Panc1 (cell line): ENCODE measurements around the gene MAGEH1. TPM values are rescaled to one million over a fixed set of nuclear protein-coding genes. Genes with fewer than 3 reads are reported as not detected.
"Not testable (repeated sequence)": the region's sequence is repeated elsewhere in the genome, so short reads cannot be mapped to it uniquely, and the experiment has no call there.

ENCODE experiments used
- ATAC-seq: fragments of 200-7000 bp; cut with Tn5 transposase; 2 replicates; pipeline ENCODE4 v1.9.1; 2020; ENCODE audit warnings: mild to moderate bottlenecking, moderate library complexity
- Bru-seq: library from RNA; stranded (reverse); fragments of 400-500 nt; gene quantifications from one replicate; lab custom pipeline; 2021; lab: Mats Ljungman, UMichigan
- BruChase-seq, 2 experiments: library from RNA; stranded (reverse); fragments of 400-500 nt; gene quantifications; one replicate each; lab custom pipeline; 2021; lab: Mats Ljungman, UMichigan
- BruUV-seq: library from RNA; stranded (reverse); fragments of 400-500 nt; replicated peaks from 2 replicates; lab custom pipeline; 2021; lab: Mats Ljungman, UMichigan
- CTCF ChIA-PET: fragments of 300-600 bp; sonication (Branson Sonifier 250); formaldehyde crosslinking; loops from one replicate; lab custom pipeline; 2022; ENCODE audit warnings: antibody characterized with exemption; lab: Charles Lee
- POLR2A ChIA-PET: fragments of 300-600 bp; sonication (Branson Sonifier 250); formaldehyde crosslinking; loops from one replicate; lab custom pipeline; 2022; ENCODE audit warnings: antibody characterized with exemption; lab: Charles Lee
- DNase-seq: peaks from one replicate; pipeline ENCODE4 v3.0.0-alpha.2; 2010; ENCODE audit warnings: low read depth, low spot score
- H3K27ac ChIP-seq: 2 replicates; pipeline ENCODE4 v1.5.1; 2011; ENCODE audit warnings: mild to moderate bottlenecking, low read length, inconsistent platforms
- H3K27me3 ChIP-seq: fragments of 200-500 bp; sonication (Bioruptor generic); 2 replicates; pipeline ENCODE4 v1.6.0; 2014; ENCODE audit warnings: low read length, inconsistent platforms; ENCODE audit not compliant: control insufficient read depth, insufficient read depth
- H3K36me3 ChIP-seq: fragments of 200-500 bp; sonication (Bioruptor generic); 2 replicates; pipeline ENCODE4 v1.5.1; 2014; ENCODE audit warnings: inconsistent platforms, mild to moderate bottlenecking, low read length, moderate library complexity; ENCODE audit not compliant: control insufficient read depth, insufficient read depth
- H3K4me1 ChIP-seq: 2 replicates; pipeline ENCODE4 v1.5.1; 2011; ENCODE audit warnings: inconsistent platforms, mild to moderate bottlenecking, low read length, moderate library complexity; ENCODE audit not compliant: control insufficient read depth, insufficient read depth
- H3K4me3 ChIP-seq, 2 experiments: 2 replicates each; pipeline ENCODE4 v1.5.1; 2011 to 2012; ENCODE audit warnings: low read depth in 2 of 2, low read length in 2 of 2, mild to moderate bottlenecking in 2 of 2, inconsistent platforms in 1 of 2, moderate library complexity in 1 of 2
- H3K9me3 ChIP-seq: fragments of 200-500 bp; sonication (Bioruptor generic); 2 replicates; pipeline ENCODE4 v1.5.1; 2014; ENCODE audit warnings: low read depth, mild to moderate bottlenecking, inconsistent platforms, low read length, moderate library complexity; ENCODE audit not compliant: control insufficient read depth, insufficient read depth
- POLR2AphosphoS5 ChIP-seq: IDR thresholded peaks from 2 replicates; pipeline ENCODE4 v1.6.1; 2012; ENCODE audit warnings: mild to moderate bottlenecking, low read depth, low read length, moderate library complexity
- SIN3A ChIP-seq: IDR thresholded peaks from 2 replicates; pipeline ENCODE4 v1.6.1; 2012; ENCODE audit warnings: low read depth, mild to moderate bottlenecking, low read length, moderate library complexity, borderline replicate concordance; ENCODE audit not compliant: insufficient read depth
- TCF7L2 ChIP-seq: IDR thresholded peaks from 2 replicates; pipeline ENCODE4 v1.6.1; 2011; ENCODE audit warnings: mild to moderate bottlenecking, low read depth, low read length, inconsistent platforms
- in situ Hi-C: cut with HindIII; loops from 2 replicates; pipeline ENCODE4 v1.10.0; 2016; ENCODE audit warnings: low sequenced_read_pairs, low pct_unique_long_range_greater_than_20kb
- intact Hi-C: fragments of 100-400 bp; cut with micrococcal nuclease; formaldehyde crosslinking; loops from one replicate; pipeline ENCODE4 v1.10.0; 2022; ENCODE audit not compliant: unreplicated experiment
- long read RNA-seq: library from polyadenylated mRNA; unstranded; transcript quantifications from one replicate; pipeline ENCODE4 v2.0.0, GENCODE V29; 2021; ENCODE audit not compliant: unreplicated experiment
- polyA plus RNA-seq: library from polyadenylated mRNA; unstranded; fragments of >200 nt; gene quantifications from one replicate; pipeline ENCODE4 v1.2.1, GENCODE V29; 2012; ENCODE audit warnings: missing spikeins; ENCODE audit not compliant: insufficient read length
- total RNA-seq: library from RNA; stranded (reverse); gene quantifications from one replicate; pipeline ENCODE4 v1.2.1, GENCODE V29; 2021; ENCODE audit not compliant: unreplicated experiment
- TF ChIP-seq, protein P1 (sequence below): fragments of 450-650 bp; IDR thresholded peaks from 2 replicates; pipeline ENCODE4 v1.5.1; 2017; ENCODE audit warnings: mild to moderate bottlenecking
- TF ChIP-seq, protein P2 (sequence below), 2 experiments: IDR thresholded peaks; 2 replicates each; pipeline ENCODE4 v1.6.1; 2011 to 2012; ENCODE audit warnings: low read depth in 2 of 2, control low read depth in 1 of 2, low read length in 1 of 2, mild to moderate bottlenecking in 1 of 2, moderate library complexity in 1 of 2; ENCODE audit not compliant: insufficient read depth in 1 of 2

The MAGEH1 gene, protein sequence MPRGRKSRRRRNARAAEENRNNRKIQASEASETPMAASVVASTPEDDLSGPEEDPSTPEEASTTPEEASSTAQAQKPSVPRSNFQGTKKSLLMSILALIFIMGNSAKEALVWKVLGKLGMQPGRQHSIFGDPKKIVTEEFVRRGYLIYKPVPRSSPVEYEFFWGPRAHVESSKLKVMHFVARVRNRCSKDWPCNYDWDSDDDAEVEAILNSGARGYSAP
- total RNA-seq (5.7 TPM), Bru-seq, nascent RNA (percentile 40 among the genes with signal in this experiment), BruChase-seq, experiment 1, labeled RNA remaining after a 2-hour chase (percentile 62 among the genes with signal in this experiment), BruChase-seq, experiment 2, labeled RNA remaining after a 6-hour chase (percentile 76 among the genes with signal in this experiment)
- polyA plus RNA-seq, result 6.1 TPM
- long read RNA-seq, transcript MAGEH1-201 (1 exons, 1,462 nt), result major isoform, 15 of 15 reads
- long read RNA-seq, partial matches to known transcripts, result 0 of 15 reads
- long read RNA-seq, other reads (novel, unspliced or antisense), result 0 of 15 reads

DNA sequence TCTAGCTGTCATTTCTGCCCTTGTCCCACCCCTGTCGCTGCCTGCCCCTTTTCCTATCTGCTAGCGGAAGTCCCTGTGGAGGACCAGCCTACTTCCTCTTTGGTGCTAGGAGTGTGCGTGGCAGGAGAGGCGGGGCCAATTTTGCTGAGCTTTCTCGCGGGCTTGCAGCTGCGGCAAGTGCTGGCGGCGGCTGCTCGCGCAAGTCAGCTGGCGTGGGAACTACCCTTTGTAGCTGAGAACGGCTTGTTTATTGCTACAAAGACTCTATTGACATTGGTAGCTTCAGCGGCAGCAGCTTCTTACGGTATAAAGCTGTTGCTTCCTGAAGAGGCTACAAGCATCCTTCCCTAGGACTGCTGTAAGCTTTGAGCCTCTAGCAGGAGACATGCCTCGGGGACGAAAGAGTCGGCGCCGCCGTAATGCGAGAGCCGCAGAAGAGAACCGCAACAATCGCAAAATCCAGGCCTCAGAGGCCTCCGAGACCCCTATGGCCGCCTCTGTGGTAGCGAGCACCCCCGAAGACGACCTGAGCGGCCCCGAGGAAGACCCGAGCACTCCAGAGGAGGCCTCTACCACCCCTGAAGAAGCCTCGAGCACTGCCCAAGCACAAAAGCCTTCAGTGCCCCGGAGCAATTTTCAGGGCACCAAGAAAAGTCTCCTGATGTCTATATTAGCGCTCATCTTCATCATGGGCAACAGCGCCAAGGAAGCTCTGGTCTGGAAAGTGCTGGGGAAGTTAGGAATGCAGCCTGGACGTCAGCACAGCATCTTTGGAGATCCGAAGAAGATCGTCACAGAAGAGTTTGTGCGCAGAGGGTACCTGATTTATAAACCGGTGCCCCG lies at the start of gene MAGEH1:
Gene MAGEH1 (plus strand): TSS at position 138 of the 843 bp plus-strand sequence. CDS start 248 bp downstream, at position 386.
- Histone ChIP-seq H3K4me3 (peak within 1 kb of the TSS; percentile 67 to 88), H3K36me3 (no peaks in the 10 kb centered on the region), H3K27me3 (no peaks in the 10 kb centered on the region), H3K4me1 (no peaks in the 10 kb centered on the region), H3K9me3 (no peaks in the 10 kb centered on the region), H3K27ac (peak within 1 kb of the TSS; percentile 68; the same call in 1 of the 2 replicates)
- TF ChIP-seq, protein P1, sequence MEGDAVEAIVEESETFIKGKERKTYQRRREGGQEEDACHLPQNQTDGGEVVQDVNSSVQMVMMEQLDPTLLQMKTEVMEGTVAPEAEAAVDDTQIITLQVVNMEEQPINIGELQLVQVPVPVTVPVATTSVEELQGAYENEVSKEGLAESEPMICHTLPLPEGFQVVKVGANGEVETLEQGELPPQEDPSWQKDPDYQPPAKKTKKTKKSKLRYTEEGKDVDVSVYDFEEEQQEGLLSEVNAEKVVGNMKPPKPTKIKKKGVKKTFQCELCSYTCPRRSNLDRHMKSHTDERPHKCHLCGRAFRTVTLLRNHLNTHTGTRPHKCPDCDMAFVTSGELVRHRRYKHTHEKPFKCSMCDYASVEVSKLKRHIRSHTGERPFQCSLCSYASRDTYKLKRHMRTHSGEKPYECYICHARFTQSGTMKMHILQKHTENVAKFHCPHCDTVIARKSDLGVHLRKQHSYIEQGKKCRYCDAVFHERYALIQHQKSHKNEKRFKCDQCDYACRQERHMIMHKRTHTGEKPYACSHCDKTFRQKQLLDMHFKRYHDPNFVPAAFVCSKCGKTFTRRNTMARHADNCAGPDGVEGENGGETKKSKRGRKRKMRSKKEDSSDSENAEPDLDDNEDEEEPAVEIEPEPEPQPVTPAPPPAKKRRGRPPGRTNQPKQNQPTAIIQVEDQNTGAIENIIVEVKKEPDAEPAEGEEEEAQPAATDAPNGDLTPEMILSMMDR, result no peak
- TF ChIP-seq SIN3A (peak; percentile 50; the same call in 1 of the 2 replicates), TCF7L2 (no peak), POLR2AphosphoS5 (peak; percentile 25; the same call in 1 of the 2 replicates)
- TF ChIP-seq, protein P2, sequence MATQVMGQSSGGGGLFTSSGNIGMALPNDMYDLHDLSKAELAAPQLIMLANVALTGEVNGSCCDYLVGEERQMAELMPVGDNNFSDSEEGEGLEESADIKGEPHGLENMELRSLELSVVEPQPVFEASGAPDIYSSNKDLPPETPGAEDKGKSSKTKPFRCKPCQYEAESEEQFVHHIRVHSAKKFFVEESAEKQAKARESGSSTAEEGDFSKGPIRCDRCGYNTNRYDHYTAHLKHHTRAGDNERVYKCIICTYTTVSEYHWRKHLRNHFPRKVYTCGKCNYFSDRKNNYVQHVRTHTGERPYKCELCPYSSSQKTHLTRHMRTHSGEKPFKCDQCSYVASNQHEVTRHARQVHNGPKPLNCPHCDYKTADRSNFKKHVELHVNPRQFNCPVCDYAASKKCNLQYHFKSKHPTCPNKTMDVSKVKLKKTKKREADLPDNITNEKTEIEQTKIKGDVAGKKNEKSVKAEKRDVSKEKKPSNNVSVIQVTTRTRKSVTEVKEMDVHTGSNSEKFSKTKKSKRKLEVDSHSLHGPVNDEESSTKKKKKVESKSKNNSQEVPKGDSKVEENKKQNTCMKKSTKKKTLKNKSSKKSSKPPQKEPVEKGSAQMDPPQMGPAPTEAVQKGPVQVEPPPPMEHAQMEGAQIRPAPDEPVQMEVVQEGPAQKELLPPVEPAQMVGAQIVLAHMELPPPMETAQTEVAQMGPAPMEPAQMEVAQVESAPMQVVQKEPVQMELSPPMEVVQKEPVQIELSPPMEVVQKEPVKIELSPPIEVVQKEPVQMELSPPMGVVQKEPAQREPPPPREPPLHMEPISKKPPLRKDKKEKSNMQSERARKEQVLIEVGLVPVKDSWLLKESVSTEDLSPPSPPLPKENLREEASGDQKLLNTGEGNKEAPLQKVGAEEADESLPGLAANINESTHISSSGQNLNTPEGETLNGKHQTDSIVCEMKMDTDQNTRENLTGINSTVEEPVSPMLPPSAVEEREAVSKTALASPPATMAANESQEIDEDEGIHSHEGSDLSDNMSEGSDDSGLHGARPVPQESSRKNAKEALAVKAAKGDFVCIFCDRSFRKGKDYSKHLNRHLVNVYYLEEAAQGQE (IDR thresholded peaks at IDR 0.05; ENCODE audit: insufficient read depth in 1 of 2, low read depth in 2 of 2, low read length in 1 of 2), result no peak
- ATAC-seq, result peak; percentile 99
- no peak for DNase-seq
- ChIA-PET CTCF (interaction anchor here (1.4 kb wide), 1 partner anchor 37 kb away, joined by 3 read pairs; no protein-coding TSS in a partner anchor), POLR2A (no interaction called here)
- intact Hi-C loops, result no loop called here
- in situ Hi-C loops, result no loop called here
- BruUV-seq, result no TSS peak

DNA sequence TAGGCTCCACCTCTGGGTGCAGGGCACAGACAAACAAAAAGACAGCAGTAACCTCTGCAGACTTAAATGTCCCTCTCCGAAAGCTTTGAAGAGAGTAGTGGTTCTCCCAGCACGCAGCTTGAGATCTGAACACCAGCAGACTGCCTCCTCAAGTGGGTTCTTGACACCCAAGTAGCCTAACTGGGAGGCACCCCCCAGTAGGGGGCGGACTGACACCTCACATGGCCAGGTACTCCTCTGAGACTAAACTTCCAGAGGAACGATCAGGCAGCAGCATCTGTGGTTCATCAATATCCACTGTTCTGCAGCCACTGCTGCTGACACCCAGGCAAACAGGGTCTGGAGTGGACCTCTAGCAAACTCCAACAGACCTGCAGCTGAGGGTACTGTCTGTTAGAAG lies 24.8 kb upstream of the MAGEH1 start:
- intact Hi-C loops, H3K4me1 ChIP-seq, H3K27me3 ChIP-seq, H3K36me3 ChIP-seq, H3K4me3 ChIP-seq, DNase-seq, BruUV-seq, H3K9me3 ChIP-seq, ATAC-seq, POLR2A ChIA-PET, CTCF ChIA-PET, H3K27ac ChIP-seq, in situ Hi-C loops: not testable (repeated sequence)

DNA sequence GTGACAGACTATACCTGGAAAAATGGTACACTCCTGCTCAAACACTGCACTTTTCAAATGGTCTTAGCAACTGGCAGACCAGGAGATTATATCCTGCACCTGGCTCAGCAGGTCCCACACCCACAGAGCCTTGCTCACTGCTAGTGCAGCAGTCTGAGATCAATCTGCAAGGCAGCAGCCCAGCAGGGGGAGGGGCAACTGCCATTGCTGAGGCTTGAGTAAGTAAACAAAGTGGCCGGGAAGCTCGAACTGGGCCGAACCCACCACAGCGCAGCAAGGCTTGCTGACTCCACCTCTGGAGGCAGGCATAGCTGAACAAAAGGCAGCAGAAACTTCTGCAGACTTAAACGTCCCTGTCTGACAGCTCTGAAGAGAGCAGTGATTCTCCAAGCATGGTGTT lies 8.5 kb upstream of the MAGEH1 start:
- BruUV-seq, H3K36me3 ChIP-seq, H3K9me3 ChIP-seq, H3K4me3 ChIP-seq, ATAC-seq, intact Hi-C loops, POLR2A ChIA-PET, in situ Hi-C loops, H3K27me3 ChIP-seq, H3K4me1 ChIP-seq, CTCF ChIA-PET, DNase-seq, H3K27ac ChIP-seq: not testable (repeated sequence)
